ENCODE results near the gene BDP1. TPM values are rescaled to one million over a fixed set of nuclear protein-coding genes. Genes with fewer than 3 reads are reported as not detected.
A peak's percentile ranks its signal among the peaks of the same experiment; 100 is the strongest.
"Not testable (repeated sequence)": the region's sequence is repeated elsewhere in the genome, so short reads cannot be mapped to it uniquely, and the experiment has no call there.

BDP1 gene
- total RNA-seq, 1 donor from 2014 or later, result 36.2 TPM

DNA sequence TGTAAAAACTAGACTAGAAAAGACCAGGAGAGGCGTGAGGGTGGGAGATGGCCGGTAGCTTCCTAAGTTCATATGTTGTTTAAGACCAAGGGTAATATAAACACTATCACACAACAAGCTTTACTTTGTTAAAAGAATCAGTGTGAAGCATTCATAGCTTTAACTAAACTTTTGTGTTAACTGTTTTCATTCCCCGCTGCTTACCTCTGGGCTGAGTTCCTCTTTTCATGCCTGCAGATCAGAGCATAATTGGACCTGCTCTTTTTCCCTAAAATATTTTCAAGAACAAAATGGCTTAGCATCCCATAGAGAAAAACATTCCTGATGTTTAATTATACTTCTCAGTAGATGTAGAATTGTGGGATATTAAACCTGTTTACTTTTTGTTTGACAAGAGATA lies 23.0 kb upstream of the BDP1 start:
- not testable (repeated sequence) for H3K27ac Mint-ChIP-seq; H4K20me1 ChIP-seq (ENCODE audit: low read depth); H3K4me1 Mint-ChIP-seq; H3F3A ChIP-seq (ENCODE audit: low read depth); H3K4me1 ChIP-seq; H3K4me3 Mint-ChIP-seq; H3K4me3 ChIP-seq; H3K9me3 ChIP-seq (ENCODE audit: low read depth); H3K36me3 Mint-ChIP-seq; H3K4me2 ChIP-seq; H3K9me3 Mint-ChIP-seq; H3K36me3 ChIP-seq; DNase-seq (ENCODE audit: low spot score); H3K27me3 ChIP-seq; H3K79me2 ChIP-seq (ENCODE audit: low read depth); H3K27me3 Mint-ChIP-seq (ENCODE audit: insufficient read depth, low read depth); H3K27ac ChIP-seq; H3K9ac ChIP-seq; H2AFZ ChIP-seq (replicated peaks)

DNA sequence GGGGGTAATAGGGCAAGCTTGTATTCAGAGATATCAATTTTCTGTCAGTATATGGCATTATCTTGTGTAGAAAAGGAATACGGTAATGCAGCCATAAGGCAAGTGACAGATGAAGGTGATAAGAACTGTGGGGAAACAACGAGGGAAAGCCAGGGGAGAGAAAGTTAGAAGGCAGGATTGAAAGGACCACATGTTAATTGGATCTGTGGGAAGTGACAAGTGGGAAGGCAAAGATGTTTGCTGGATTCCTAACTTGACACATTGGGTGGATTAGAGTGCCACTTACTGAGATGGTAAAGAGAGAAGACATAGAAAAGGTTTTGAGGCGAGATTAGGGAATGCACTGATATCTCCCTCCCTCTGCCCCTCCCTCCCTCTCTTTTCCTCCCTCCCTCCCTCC lies 20.6 kb upstream of the BDP1 start:
- not testable (repeated sequence) for H2AFZ ChIP-seq (replicated peaks); H3K27me3 Mint-ChIP-seq (ENCODE audit: insufficient read depth, low read depth); H4K20me1 ChIP-seq (ENCODE audit: low read depth); H3K9me3 Mint-ChIP-seq; H3K4me2 ChIP-seq; H3K27me3 ChIP-seq; H3F3A ChIP-seq (ENCODE audit: low read depth); H3K79me2 ChIP-seq (ENCODE audit: low read depth); H3K27ac Mint-ChIP-seq; H3K4me1 Mint-ChIP-seq; H3K9ac ChIP-seq; H3K4me1 ChIP-seq; H3K27ac ChIP-seq; H3K4me3 Mint-ChIP-seq; H3K36me3 Mint-ChIP-seq; H3K9me3 ChIP-seq (ENCODE audit: low read depth); H3K4me3 ChIP-seq; DNase-seq (ENCODE audit: low spot score); H3K36me3 ChIP-seq

DNA sequence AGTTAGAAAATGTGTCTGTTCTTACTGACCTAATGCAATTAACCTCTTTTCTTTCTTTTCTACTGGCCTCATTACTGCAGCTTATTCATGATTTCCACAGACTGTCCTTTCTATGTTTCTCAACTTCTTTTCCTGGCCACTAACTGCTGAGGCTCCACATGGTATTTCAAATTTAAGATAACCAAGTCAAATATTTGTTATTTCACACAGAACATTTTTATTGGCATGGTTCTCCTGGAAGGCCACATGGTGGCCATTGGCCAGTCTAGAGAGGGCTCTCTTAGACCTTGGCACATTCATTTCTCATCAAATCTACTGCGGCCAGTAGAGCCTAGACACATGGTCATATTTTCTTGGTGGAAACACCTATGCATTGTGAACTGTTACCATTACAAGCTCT lies 13.9 kb upstream of the BDP1 start:
- not testable (repeated sequence) for H4K20me1 ChIP-seq (ENCODE audit: low read depth); H3K4me1 Mint-ChIP-seq; H3K36me3 Mint-ChIP-seq; H3K27ac ChIP-seq; H3K36me3 ChIP-seq; H3K27ac Mint-ChIP-seq; H3K9me3 Mint-ChIP-seq; H3F3A ChIP-seq (ENCODE audit: low read depth); DNase-seq (ENCODE audit: low spot score); H3K4me1 ChIP-seq; H3K4me2 ChIP-seq; H3K27me3 Mint-ChIP-seq (ENCODE audit: insufficient read depth, low read depth); H3K4me3 ChIP-seq; H3K9ac ChIP-seq; H3K79me2 ChIP-seq (ENCODE audit: low read depth); H2AFZ ChIP-seq (replicated peaks); H3K4me3 Mint-ChIP-seq; H3K9me3 ChIP-seq (ENCODE audit: low read depth)
- H3K27me3 ChIP-seq, result peaks cover 37% of the 10 kb centered on the region

DNA sequence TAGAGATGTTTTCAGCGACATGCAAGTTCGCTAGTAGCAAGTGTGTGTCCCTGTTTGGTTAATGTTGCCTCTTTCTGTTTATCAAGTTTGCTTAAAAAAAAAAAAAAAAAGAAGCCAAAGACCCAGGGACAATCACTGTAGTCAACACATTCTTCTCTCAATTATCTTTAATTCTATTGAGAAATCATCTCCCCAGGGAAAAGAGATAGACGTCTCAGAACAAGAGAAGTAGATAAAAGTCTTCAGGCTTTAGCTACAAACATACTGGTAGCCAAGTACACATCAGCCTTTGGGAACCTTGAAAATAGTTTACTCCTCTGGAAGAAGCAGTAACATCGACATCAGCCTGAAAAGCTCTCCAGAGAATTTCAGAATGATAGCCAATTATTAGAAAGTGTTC lies 11.6 kb upstream of the BDP1 start:
- H3K9me3 ChIP-seq (ENCODE audit: low read depth); H3K36me3 Mint-ChIP-seq; H2AFZ ChIP-seq (replicated peaks); H3K4me2 ChIP-seq; H3K79me2 ChIP-seq (ENCODE audit: low read depth); H3K27ac ChIP-seq; H3K36me3 ChIP-seq; H4K20me1 ChIP-seq (ENCODE audit: low read depth); DNase-seq (ENCODE audit: low spot score); H3K27ac Mint-ChIP-seq; H3K4me1 ChIP-seq; H3F3A ChIP-seq (ENCODE audit: low read depth); H3K27me3 Mint-ChIP-seq (ENCODE audit: insufficient read depth, low read depth); H3K9me3 Mint-ChIP-seq; H3K4me3 Mint-ChIP-seq; H3K4me3 ChIP-seq; H3K9ac ChIP-seq; H3K4me1 Mint-ChIP-seq: not testable (repeated sequence)
- peaks cover 43% of the 10 kb centered on the region for H3K27me3 ChIP-seq

DNA sequence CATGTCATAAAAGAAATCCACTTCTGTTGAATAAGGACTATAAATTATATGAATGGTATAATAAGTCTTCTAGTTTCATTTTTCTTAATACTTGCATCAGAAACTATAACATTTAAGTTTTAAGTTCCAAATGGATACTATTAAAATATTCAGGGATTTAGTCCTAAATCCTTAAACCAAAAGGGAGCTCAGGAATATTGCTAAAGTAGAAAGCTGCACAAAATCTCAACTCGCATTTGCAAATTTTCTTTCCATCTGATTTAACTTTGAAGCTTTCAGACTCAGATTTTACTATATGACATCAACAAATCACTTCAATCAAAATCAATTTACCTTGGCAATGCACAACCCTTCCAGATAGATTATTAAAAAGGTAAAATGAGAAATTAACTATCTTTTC lies 10.4 kb upstream of the BDP1 start:
- not testable (repeated sequence) for H3K9me3 ChIP-seq (ENCODE audit: low read depth); H3F3A ChIP-seq (ENCODE audit: low read depth); H3K36me3 Mint-ChIP-seq; H3K9ac ChIP-seq; H3K27me3 Mint-ChIP-seq (ENCODE audit: insufficient read depth, low read depth); H3K9me3 Mint-ChIP-seq; H3K4me1 ChIP-seq; H2AFZ ChIP-seq (replicated peaks); H3K27ac Mint-ChIP-seq; H3K27ac ChIP-seq; H3K79me2 ChIP-seq (ENCODE audit: low read depth); DNase-seq (ENCODE audit: low spot score); H3K4me1 Mint-ChIP-seq; H4K20me1 ChIP-seq (ENCODE audit: low read depth); H3K36me3 ChIP-seq
- H3K27me3 ChIP-seq, result peaks cover 52% of the 10 kb centered on the region
- H3K4me3 Mint-ChIP-seq, result peak overlapping the region; percentile 82
- H3K4me3 ChIP-seq, result peak overlapping the region; percentile 38
- H3K4me2 ChIP-seq, result peak overlapping the region; percentile 73

DNA sequence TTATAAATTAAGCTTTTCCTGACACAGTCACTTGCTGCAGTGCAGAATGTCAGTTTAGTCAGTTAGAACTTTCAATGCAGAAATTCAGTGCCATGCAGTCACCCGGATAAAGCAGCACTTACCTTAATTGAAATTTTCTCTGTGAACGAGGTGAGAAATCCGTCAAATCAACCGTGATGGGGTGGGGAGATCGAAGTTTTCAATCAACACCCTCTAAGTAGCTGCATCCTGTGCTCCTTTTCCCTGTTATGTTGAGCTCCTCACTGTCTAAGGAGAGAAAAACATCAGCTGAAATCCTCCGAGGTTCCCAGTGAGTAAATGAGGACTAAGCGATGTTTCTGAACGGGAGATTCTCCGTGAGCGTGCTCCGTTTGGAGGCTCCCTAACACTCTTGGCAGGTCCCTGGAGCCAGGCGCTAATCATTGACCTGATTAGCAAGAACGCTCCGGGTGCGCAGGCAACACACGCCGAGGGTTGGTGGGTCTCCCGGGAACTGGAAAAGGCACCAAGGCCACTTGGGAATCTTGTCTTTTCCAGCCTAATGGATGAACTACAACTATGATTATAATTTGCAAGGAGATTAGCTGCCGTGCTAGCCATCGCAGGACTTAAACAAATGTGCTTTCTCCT lies 9.8 kb upstream of the BDP1 start:
- peak overlapping the region; percentile 38 for H3K4me3 ChIP-seq
- not testable (repeated sequence) for H3K36me3 ChIP-seq; H4K20me1 ChIP-seq (ENCODE audit: low read depth); H3K4me1 ChIP-seq; H3K9me3 Mint-ChIP-seq; H3K9me3 ChIP-seq (ENCODE audit: low read depth); H3K79me2 ChIP-seq (ENCODE audit: low read depth); H3K27ac Mint-ChIP-seq; H3K27me3 Mint-ChIP-seq (ENCODE audit: insufficient read depth, low read depth); H3K4me1 Mint-ChIP-seq; H3F3A ChIP-seq (ENCODE audit: low read depth); H3K27ac ChIP-seq; H3K36me3 Mint-ChIP-seq; H3K9ac ChIP-seq
- peak overlapping the region; percentile 73 for H3K4me2 ChIP-seq
- peak overlapping the region; percentile 82 for H3K4me3 Mint-ChIP-seq
- H3K27me3 ChIP-seq, result peaks cover 58% of the 10 kb centered on the region
- peak; percentile 45 for DNase-seq (ENCODE audit: low spot score)
- H2AFZ ChIP-seq (replicated peaks), result peak overlapping the region; percentile 57

DNA sequence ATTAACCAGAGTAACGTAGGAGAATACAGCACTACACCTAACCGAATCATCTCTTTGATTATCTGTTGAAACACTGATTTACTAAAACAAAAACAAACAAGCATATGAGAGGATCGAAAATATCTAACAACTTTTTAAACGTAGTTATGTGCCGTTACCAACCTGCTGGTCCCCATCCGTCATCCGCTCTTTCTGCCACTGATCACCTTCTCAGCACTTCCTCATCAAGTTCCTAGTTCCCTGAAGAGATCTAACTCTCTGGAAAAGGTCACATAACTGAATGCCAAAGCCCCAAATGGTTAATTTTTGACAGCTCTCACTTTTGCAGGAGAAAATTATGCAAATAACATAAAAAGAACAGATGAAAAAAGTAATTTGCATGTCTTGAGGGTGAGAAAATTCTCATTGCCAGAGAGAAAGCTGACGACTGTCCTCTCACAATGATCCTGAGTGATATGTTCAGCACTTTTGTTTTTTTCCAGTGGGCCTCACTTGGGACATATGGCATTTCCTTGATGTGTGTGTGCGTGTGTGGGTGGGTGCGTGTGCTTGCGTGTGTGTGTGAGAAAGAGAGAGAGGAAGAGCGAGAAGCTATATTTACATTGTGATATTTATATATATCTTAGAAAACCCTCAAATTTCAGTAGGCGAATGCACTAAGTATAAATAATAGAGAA lies 8.8 kb upstream of the BDP1 start:
- not testable (repeated sequence) for H3K27me3 Mint-ChIP-seq (ENCODE audit: insufficient read depth, low read depth); H2AFZ ChIP-seq (replicated peaks); H3K9me3 Mint-ChIP-seq; H3K27ac Mint-ChIP-seq; H3K9ac ChIP-seq; H3F3A ChIP-seq (ENCODE audit: low read depth); H3K79me2 ChIP-seq (ENCODE audit: low read depth); DNase-seq (ENCODE audit: low spot score); H3K4me1 ChIP-seq; H3K36me3 Mint-ChIP-seq; H4K20me1 ChIP-seq (ENCODE audit: low read depth); H3K9me3 ChIP-seq (ENCODE audit: low read depth); H3K4me1 Mint-ChIP-seq; H3K36me3 ChIP-seq; H3K27ac ChIP-seq
- H3K4me3 Mint-ChIP-seq, result peak overlapping the region; percentile 75
- Histone ChIP-seq H3K4me2 (peak overlapping the region; percentile 73), H3K27me3 (peaks cover 61% of the 10 kb centered on the region), H3K4me3 (peak overlapping the region; percentile 38)

Data from neural progenitor cell (in vitro differentiated cells).